Heart right ventricle (tissue), 16 donors: ENCODE data around the gene HRCT1. TPM values are rescaled to one million over a fixed set of nuclear protein-coding genes. Genes with fewer than 3 reads are reported as not detected.

Source experiments
- ATAC-seq, 8 donors: fragments of 200-7000 bp; cut with Tn5 transposase; one replicate each; pipeline ENCODE4 v1.9.1; 2020; ENCODE audit warnings: mild to moderate bottlenecking in 8 of 8, moderate library complexity in 8 of 8, moderate number of reproducible peaks in 1 of 8
- DNase-seq, 2 donors: peaks; one replicate each; pipeline ENCODE4 v3.0.0-alpha.2; 2020
- H3K27ac ChIP-seq, 10 donors: fragments of 200-600 bp; sonication (generic) in 2 of 10; one replicate each; pipeline versions ENCODE4 v1.5.0 to v1.8.0; 2020 to 2022; ENCODE audit warnings: mild to moderate bottlenecking in 3 of 10
- H3K27me3 ChIP-seq, 7 donors: fragments of 200-600 bp; one replicate each; pipeline ENCODE4 v1.8.0; 2021 to 2022; ENCODE audit warnings: mild to moderate bottlenecking in 2 of 7
- H3K36me3 ChIP-seq, 9 donors: fragments of 200-600 bp; sonication (generic) in 1 of 9; one replicate each; pipeline versions ENCODE4 v1.5.0 to v1.8.0; 2020 to 2022; ENCODE audit warnings: mild to moderate bottlenecking in 2 of 9
- H3K4me1 ChIP-seq, 9 donors: fragments of 200-600 bp; sonication (generic) in 1 of 9; one replicate each; pipeline versions ENCODE4 v1.5.0 to v1.8.0; 2020 to 2022; ENCODE audit warnings: mild to moderate bottlenecking in 4 of 9
- H3K4me3 ChIP-seq, 10 donors: fragments of 200-600 bp; sonication (generic) in 2 of 10; one replicate each; pipeline versions ENCODE4 v1.5.0 to v1.8.0; 2020 to 2022; ENCODE audit warnings: mild to moderate bottlenecking in 7 of 10, moderate library complexity in 2 of 10
- H3K9me3 ChIP-seq, 11 donors: fragments of 200-600 bp in 10 of 11; sonication (generic) in 2 of 11; one replicate each; pipeline versions ENCODE4 v1.5.0 to v1.8.0; 2013 to 2022; ENCODE audit warnings: mild to moderate bottlenecking in 2 of 11, control low read depth in 1 of 11, moderate library complexity in 1 of 11
- CTCF ChIP-seq, 9 donors: fragments of 200-600 bp; sonication (generic) in 2 of 9; IDR thresholded peaks; one replicate each; pipeline versions ENCODE4 v1.5.0 to v1.8.0; 2021 to 2022; ENCODE audit warnings: antibody characterized with exemption in 9 of 9, mild to moderate bottlenecking in 5 of 9, moderate library complexity in 1 of 9
- WGBS, 2 donors: extraction: QIAGEN DNeasy Blood & Tissue Kit; methylation state at CpG; one replicate each; pipeline ENCODE4 v1.1.7; 2013; ENCODE audit warnings: inconsistent platforms in 1 of 2; 5-methylcytosine and 5-hydroxymethylcytosine counted together
- intact Hi-C, 10 donors: fragments of 100-400 bp; cut with DNase I; formaldehyde crosslinking; loops; one replicate each; pipeline versions ENCODE4 v1.11.1 to v1.14.2; 2022
- polyA plus RNA-seq, 2 donors: library from polyadenylated mRNA; stranded (reverse); fragments of 200-250 nt; gene quantifications; one replicate each; pipeline ENCODE4 v1.2.3, GENCODE V29; 2013
- total RNA-seq, 10 donors: library from RNA; stranded (reverse); fragmentation: NEBNext Ultra II Directional in 3 of 10; extraction: Animal tissue kit (Norgen Biotek cat#: 25700) in 3 of 10; gene quantifications; one replicate each; pipeline versions ENCODE4 v1.2.1 to v1.2.4, GENCODE V29; 2021 to 2023
- donor health status: Arrhythmogenic right ventricular cardiomyopathy.
- donor health status: ischemic (EF 13 %, LVEDD 7.1; RV severe dilation, severe dysfunction).
- donor health status: healthy with polysubstance abuse.
- donor health status: DM: no; HTN: yes; CAD: no.
- donor health status: DM: no; HTN: no; CAD: no.
- donor health status: ischemic (EF 25% LVEDD 6.9; RV normal size, moderate dysfunction).
- donor health status: ischemic (EF 25% LVEDD 5.7; RV mildly dilated, moderate dysfunction).
- donor health status: healthy.
- donor health status: DM: yes; HTN: yes; CAD: no.
- donor health status: Ischemic cardiomyopathy.
- donor health status: ischemic (EF 35%, LVEDD 5.7; RV mildly dilated, moderate dysfunction).
- donor health status: nonischemic (EF 11% LVEDD 7.7; RV severe dilation, severe dysfunction).
- donor health status: DM: yes; HTN: yes; CAD: no.
- donor health status: PGD.
- donor health status: ischemic (EF 29% LVEDD 5.4; RV normal size, mild dysfunction).
- donor health status: nonischemic (EF 23%, LVEDD 6.1; RV moderate dilation, normal function).

Gene HRCT1
- total and polyA plus RNA-seq, 12 donors, result 1.5 to 13.9 (median 3.2) TPM

- H3K4me1 ChIP-seq, result peaks cover 0 to 40% (median 8%) of the 10 kb centered on the region in 9 donors
- DNase-seq (no peak), ATAC-seq (peak in 6 of 8 donors; percentile 39 to 81 (median 52))
- 79 to 84% methylated on average over 9 of the region's 9 CpGs for WGBS, 2 donors
- no peaks in the 10 kb centered on the region for H3K9me3 ChIP-seq
- H3K27me3 ChIP-seq, result no peaks in the 10 kb centered on the region
- H3K4me3 ChIP-seq, result no peak overlapping the region
- intact Hi-C loops, result no loop called here
- H3K27ac ChIP-seq, result peak overlapping the region; percentile 4 to 70 (median 59)
- no peaks in the 10 kb centered on the region for H3K36me3 ChIP-seq
- no peak for TF ChIP-seq CTCF (IDR thresholded peaks at IDR 0.05)
Measured at GRCh38 chr9:35928591-35929452, 22.8 kb downstream of the HRCT1 start.

- ATAC-seq (peak in 1 of 8 donors; percentile 69), DNase-seq (no peak)
- 66 to 72% methylated on average over 6 of the region's 6 CpGs for WGBS, 2 donors
- no peaks in the 10 kb centered on the region for H3K36me3 ChIP-seq
- no peaks in the 10 kb centered on the region for H3K9me3 ChIP-seq
- H3K27ac ChIP-seq, result peak overlapping the region in 9 of 10 donors; percentile 7 to 70 (median 62)
- intact Hi-C loops, result no loop called here
- H3K4me3 ChIP-seq, result no peak overlapping the region
- peaks cover 0 to 34% (median 2%) of the 10 kb centered on the region in 9 donors for H3K4me1 ChIP-seq
- H3K27me3 ChIP-seq, result no peaks in the 10 kb centered on the region
- no peak for TF ChIP-seq CTCF (IDR thresholded peaks at IDR 0.05)
Measured at GRCh38 chr9:35929453-35929718, 23.4 kb downstream of the HRCT1 start.

GRCh38 chr9:35930521-35930920 lies 24.5 kb downstream of the HRCT1 start:
- TF ChIP-seq CTCF (IDR thresholded peaks at IDR 0.05), result no peak
- ATAC-seq (no peak), DNase-seq (no peak)
- Histone ChIP-seq H3K27me3 (no peaks in the 10 kb centered on the region), H3K27ac (no peak overlapping the region), H3K4me3 (no peak overlapping the region), H3K4me1 (peaks cover 0 to 24% (median 0%) of the 10 kb centered on the region in 9 donors), H3K9me3 (no peaks in the 10 kb centered on the region), H3K36me3 (no peaks in the 10 kb centered on the region)
- intact Hi-C loops, result no loop called here

GRCh38 chr9:35930989-35931388 lies 25.0 kb downstream of the HRCT1 start:
- TF ChIP-seq CTCF (IDR thresholded peaks at IDR 0.05), result no peak

More at GRCh38 chr9:35930989-35931388, 25.0 kb downstream of the HRCT1 start:
- Histone ChIP-seq H3K4me3 (no peak overlapping the region), H3K36me3 (no peaks in the 10 kb centered on the region), H3K9me3 (no peaks in the 10 kb centered on the region), H3K27me3 (no peaks in the 10 kb centered on the region), H3K4me1 (peaks cover 0 to 25% (median 0%) of the 10 kb centered on the region in 9 donors), H3K27ac (no peak overlapping the region)
- WGBS, 2 donors, result 96 to 97% methylated on average over 3 of the region's 3 CpGs
- no peak for ATAC-seq
- DNase-seq, result no peak
- intact Hi-C loops, result no loop called here
